Measurements from ENCODE around the gene OR2A7.
"Not testable (repeated sequence)": the region's sequence is repeated elsewhere in the genome, so short reads cannot be mapped to it uniquely, and the experiment has no call there.

OR2A7 gene, protein sequence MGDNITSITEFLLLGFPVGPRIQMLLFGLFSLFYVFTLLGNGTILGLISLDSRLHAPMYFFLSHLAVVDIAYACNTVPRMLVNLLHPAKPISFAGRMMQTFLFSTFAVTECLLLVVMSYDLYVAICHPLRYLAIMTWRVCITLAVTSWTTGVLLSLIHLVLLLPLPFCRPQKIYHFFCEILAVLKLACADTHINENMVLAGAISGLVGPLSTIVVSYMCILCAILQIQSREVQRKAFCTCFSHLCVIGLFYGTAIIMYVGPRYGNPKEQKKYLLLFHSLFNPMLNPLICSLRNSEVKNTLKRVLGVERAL

DNA sequence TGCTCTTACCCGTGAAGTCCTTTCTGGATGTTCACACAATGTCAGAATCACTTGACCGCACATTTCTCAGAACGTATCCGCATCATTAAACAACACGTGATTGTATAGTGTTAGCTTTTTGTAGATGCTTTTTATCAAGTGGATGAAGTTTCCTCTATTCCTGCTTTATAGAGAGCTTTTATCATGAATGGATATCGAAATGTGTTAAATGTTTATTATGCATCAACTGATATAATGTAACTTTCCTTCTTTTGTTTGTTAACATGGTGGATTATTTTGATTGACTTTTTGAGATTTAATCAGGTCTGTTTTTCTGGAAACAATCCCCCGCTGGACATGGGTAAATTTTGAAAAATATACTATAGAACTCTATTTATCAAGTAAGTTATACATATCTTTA, at the start of gene OR2A7:
TSS of gene OR2A7 (minus strand) at position 101 of the 400 bp plus-strand sequence. CDS start 5,164 bp downstream, outside the sequence.
- DNase-seq (ENCODE audit: low read depth); H3K4me3 ChIP-seq (replicated peaks; ENCODE audit: low read depth, low read length): not testable (repeated sequence)

DNA sequence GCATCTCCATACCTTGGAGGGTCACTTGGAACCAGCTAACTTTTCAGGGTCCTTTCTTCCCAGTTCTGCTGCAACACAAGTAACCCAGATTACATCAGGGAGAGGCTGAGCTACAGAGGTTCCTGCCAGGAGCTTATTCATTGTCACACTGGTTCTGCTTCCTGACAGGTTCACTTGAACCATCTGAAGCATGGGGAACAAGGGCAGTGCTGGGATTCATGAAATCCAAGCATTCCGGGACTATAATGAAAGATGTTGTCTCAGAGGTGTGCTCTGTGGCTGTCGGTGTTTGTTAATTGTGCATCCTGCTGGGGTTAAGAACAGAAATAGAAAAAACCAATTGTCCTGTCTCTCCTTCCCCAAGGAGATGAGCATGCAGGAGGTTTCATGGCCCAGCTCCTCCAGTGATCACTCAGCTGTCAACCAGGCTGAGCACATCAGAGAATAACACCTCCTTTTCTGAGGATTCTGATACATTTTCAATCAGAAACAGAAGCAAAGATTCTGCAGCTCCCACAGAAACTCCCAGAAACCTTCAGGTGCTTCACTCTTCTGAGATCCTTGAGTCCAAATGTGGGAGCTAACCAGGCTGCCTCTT, 47.4 kb upstream of the OR2A7 start, which contains the start of gene OR2A1:
TSS of gene OR2A1 (plus strand) at position 548 of the 598 bp plus-strand sequence. CDS start 5,706 bp downstream, outside the sequence.
- DNase-seq (ENCODE audit: low read depth); H3K4me3 ChIP-seq (replicated peaks; ENCODE audit: low read depth, low read length): not testable (repeated sequence)

DNA sequence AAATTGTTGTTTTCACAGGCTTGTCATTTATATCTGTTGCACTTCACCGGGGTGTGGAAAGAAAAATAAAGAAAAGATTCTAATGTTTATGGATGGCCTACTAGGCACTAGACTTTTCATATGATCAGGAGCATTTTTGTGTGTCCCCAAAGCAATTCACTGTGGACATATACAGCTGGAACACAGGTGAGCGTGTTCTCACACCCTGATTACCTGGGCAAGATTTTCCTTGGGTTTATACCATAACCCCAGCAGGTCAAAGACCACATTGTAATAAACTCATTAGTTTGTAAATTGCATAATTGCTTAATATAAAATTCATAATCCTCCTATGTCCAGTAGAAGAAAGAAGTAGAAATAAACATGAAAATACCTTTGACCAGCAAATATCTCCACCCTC, 46.6 kb upstream of the OR2A7 start:
- not testable (repeated sequence) for H3K4me3 ChIP-seq (replicated peaks; ENCODE audit: low read depth, low read length); DNase-seq (ENCODE audit: low read depth)

GRCh38 chr7:144309702-144310101, 45.1 kb upstream of the OR2A7 start:
- not testable (repeated sequence) for H3K4me3 ChIP-seq (replicated peaks; ENCODE audit: low read depth, low read length); DNase-seq (ENCODE audit: low read depth)

DNA sequence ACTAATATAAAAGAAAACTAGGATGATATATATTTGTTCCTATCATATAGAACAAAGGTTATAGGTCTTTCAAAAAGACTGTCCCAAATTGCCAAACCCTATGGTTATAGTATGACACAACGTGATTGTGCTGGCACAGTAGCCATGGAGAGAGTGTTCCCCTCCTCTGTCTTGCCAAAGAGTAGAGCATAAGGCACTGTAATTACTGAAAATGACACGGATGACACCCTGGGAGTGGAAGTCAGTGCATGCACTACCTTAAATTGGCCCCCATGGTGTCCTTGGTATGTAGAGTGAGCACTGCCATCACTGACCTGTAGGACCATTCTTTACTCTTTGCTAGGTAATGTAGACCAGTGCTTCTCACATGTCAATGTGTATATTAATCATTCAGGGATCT, 40.6 kb upstream of the OR2A7 start:
- H3K4me3 ChIP-seq (replicated peaks; ENCODE audit: low read depth, low read length); DNase-seq (ENCODE audit: low read depth): not testable (repeated sequence)

GRCh38 chr7:144303607-144304006, 39.0 kb upstream of the OR2A7 start:
- not testable (repeated sequence) for DNase-seq (ENCODE audit: low read depth); H3K4me3 ChIP-seq (replicated peaks; ENCODE audit: low read depth, low read length)

DNA sequence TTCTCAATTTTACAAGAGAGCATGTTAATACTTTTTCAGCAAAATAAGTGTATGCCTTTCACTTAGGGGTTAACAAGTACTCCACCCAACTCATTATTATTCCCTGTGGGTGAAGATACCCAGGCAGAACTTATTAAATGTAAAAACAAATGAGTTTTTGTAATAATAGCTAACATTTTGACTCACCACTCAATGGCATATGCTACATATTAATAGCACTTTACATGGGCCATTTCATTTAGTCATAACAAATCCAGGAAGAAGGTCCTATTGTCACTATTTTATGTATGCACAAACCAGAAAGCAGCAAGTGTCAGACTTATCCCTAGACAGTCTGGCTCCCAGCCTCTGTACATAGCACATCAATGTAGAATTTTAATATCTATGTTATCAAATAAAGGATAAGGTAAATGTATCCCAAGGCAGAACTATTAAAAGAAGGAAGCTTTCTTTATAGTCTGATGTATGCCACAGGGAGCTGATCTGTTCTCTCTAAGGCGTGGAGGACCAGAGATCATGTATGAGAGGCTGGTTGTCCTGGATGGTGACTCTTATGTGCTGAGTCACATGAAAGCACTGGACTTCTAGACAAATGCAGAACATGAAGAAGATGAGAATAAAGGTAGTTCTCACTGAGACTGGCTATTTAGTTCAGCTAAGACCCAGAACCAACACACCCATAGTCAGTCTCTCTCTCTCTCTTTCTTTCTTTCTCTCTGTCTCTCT, 38.1 kb upstream of the OR2A7 start:
- not testable (repeated sequence) for H3K4me3 ChIP-seq (replicated peaks; ENCODE audit: low read depth, low read length); DNase-seq (ENCODE audit: low read depth)

DNA sequence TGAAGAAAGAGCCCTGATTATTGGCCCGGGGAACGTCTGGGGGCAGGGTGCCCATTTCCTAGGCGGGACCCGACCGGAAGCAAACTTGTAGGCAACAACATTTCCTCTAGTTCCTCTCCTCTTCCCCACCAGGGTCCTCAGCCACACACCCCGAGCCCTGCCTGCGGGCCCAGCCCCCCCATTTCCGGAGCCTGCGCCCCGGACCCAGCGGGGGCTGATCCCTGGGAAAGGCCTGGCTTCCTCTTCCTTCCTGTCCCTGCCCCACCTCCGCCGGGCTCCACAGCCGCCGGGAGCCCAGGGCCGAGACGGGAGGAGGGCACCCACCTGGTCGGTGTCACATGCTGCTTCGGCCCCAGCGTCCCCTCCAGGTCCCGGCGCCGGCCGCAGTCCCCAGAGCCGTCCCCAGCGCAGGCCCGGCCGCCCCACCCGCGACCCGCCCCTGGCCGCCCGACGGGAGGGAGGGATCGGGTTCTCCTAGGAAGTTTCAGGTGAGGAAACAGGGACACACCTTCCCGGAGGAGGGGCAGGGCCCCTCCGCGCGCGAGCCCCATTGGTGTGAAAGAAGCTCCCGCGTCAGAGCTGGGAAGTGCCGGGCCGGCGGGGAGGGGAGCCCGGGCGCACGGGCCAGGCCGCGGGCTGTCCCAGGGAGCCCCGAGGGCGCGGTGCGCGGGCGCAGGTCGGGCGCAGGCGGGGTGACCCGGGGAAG, 29.4 kb upstream of the OR2A7 start:
- not testable (repeated sequence) for H3K4me3 ChIP-seq (replicated peaks; ENCODE audit: low read depth, low read length); DNase-seq (ENCODE audit: low read depth)

DNA sequence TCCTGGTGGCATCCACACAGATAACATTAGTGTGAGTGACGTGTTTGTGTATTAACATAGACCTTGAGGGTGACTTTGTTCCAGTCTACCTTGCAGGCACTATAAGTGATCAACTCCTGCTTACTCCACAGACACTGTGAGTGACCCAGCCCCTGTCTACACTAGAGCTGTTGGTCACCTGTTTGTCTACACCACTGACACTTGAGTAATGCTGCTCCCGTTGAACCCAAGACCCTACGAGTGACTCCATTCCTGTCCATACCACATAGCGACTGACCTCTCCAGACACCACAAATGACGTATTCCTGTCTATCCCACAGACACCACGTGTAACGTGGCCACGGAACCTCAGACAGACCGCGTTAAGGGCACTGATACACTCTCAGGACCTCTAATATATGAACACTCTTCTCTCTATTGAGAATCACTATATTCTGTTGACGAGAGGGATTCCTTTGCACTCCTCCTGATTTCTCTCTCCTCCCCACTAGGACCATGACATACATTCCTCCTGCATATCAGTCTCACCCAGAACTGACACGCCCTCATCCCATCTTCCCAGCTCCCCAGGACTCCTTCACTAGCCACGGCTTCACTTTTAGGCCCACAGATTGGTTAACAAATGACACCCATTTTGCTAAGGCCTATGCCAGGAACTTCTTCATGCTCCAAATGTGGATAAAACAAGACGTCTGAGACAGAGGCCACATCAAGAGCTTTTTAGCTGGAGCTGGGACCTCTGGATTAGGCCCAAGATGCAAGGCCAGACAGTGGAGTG, 28.0 kb upstream of the OR2A7 start:
- not testable (repeated sequence) for H3K4me3 ChIP-seq (replicated peaks; ENCODE audit: low read depth, low read length); DNase-seq (ENCODE audit: low read depth)

DNA sequence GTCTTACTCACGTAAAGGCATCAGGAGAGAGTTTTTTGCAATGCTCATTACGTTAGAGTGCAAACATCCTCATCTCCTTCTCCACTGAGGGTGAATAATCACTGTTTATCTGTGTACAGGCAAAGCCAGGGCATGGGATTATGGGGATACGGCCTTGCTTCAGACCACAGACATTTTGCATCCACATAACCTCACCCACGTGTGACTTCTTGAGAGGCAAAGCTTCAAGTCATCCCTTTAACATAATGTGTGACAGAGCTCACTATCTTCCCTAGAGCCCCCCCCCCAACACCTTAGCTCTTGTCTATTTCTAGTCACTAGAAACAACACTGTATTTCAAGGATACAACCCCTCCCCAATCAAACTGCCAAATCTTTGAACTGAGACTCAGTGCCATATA, 27.0 kb upstream of the OR2A7 start:
- not testable (repeated sequence) for DNase-seq (ENCODE audit: low read depth); H3K4me3 ChIP-seq (replicated peaks; ENCODE audit: low read depth, low read length)

DNA sequence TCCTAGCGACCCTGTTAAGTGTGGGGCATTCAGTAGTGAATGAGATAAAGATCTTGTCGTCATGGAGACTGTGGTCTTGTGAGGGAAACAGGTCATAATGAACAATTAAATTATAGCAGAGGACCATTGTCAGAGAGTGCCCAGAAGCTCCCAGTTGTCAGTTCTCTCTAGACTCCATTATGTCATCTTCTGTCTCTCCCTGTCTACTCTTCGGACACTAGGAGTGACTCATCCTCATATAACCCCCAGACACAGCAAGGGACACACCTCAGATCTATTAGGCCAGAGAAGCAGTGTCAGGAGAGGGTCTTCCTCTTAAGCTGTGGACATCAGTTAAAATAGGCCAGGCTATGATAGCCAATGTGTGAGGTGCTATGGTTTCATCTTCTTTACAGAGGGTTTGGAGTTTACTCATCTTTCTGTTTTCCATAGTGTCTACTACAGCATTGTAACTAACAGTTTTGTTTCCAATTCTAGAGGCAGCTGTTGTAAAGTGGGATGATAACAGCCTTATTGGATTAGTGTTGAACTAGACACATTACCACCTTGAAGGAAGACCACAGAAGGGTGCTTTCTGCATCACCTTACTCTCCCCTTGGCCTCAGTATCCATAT, 22.7 kb upstream of the OR2A7 start:
- not testable (repeated sequence) for DNase-seq (ENCODE audit: low read depth); H3K4me3 ChIP-seq (replicated peaks; ENCODE audit: low read depth, low read length)

DNA sequence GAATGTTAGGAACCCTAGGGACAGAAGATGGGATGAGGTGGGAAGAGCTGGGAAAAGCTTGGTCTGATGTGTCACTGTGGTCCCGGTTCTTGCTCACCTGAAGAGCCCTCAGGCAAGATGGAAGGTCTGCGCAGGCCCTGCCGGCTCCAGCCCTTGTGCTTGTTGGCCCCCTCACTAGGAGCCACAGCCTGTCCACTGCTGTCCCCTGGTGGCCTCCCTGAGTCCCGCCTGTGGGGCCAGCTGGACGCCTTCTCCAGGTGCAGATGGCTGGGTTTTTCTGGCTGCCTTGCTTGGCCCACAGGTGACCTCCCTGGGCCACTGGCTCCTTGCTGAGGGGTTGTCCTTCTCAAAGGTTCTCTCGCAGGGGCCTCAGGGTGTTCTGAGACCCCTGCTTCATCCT, 19.1 kb upstream of the OR2A7 start:
- DNase-seq (ENCODE audit: low read depth); H3K4me3 ChIP-seq (replicated peaks; ENCODE audit: low read depth, low read length): not testable (repeated sequence)

DNA sequence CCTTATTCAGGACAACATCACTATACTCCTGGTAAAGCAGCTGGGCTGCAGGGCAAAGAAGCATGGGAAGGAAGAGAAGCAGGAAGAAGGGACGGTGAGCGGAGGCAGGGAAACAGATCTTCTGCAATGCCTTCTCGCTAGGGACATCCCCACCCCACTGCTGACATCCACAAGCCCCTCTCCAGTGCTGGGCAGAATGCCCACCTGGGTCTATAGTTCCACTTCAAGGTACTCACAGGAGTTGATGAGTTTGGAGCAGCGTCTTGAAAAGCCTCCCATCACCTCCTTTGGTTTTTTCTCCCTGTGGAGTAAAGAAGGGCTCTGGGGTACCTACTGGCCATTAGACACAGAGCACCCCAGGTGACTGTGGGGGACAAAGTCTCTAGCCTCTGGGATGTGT, 17.9 kb upstream of the OR2A7 start:
- H3K4me3 ChIP-seq (replicated peaks; ENCODE audit: low read depth, low read length); DNase-seq (ENCODE audit: low read depth): not testable (repeated sequence)

GRCh38 chr7:144281981-144282380, 17.4 kb upstream of the OR2A7 start:
- DNase-seq (ENCODE audit: low read depth); H3K4me3 ChIP-seq (replicated peaks; ENCODE audit: low read depth, low read length): not testable (repeated sequence)

DNA sequence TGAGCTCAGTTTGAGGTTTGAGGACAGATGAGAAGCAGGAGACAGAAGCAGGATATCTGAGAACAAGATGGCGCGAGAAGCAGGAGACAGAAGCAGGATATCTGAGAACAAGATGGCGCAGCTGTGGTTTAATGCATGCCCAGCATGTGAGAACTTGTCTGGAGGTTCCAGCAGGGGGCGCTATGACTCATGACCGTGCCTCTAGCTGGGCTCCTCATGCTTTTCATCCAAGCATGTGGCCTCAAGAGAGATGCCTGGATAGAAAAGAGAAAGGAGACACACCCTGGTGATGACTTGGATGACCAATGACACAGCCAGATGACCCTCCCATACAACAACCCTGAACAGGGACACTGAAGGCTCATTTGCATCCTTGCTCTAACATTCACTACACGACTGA, 15.4 kb upstream of the OR2A7 start:
- not testable (repeated sequence) for DNase-seq (ENCODE audit: low read depth); H3K4me3 ChIP-seq (replicated peaks; ENCODE audit: low read depth, low read length)

GRCh38 chr7:144275281-144275680, 10.7 kb upstream of the OR2A7 start:
- DNase-seq (ENCODE audit: low read depth); H3K4me3 ChIP-seq (replicated peaks; ENCODE audit: low read depth, low read length): not testable (repeated sequence)

DNA sequence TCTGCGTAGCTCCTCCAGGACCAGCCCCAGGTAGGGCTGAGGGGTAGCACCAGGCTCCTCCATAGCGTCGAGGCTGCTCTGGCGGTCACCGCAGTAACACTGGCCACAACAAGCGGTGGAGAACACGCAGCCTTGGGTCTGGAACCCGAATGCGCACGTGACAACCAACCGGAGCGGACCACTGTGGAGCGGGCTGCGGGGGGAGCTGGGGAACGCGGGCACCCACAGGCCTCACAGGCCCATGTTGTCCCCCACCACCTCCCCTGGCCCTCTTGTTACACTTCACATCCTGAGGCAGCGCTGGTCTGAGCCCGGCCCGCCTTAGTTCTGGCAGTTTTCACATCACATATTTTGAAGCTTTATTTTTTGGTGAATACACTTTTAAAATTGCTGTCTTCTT, 4.6 kb upstream of the OR2A7 start, which contains the start of gene CTAGE8:
TSS of gene CTAGE8 (minus strand) at position 101 of the 400 bp plus-strand sequence. CDS start at position 63, 38 bp downstream.
- not testable (repeated sequence) for H3K4me3 ChIP-seq (replicated peaks; ENCODE audit: low read depth, low read length)

DNA sequence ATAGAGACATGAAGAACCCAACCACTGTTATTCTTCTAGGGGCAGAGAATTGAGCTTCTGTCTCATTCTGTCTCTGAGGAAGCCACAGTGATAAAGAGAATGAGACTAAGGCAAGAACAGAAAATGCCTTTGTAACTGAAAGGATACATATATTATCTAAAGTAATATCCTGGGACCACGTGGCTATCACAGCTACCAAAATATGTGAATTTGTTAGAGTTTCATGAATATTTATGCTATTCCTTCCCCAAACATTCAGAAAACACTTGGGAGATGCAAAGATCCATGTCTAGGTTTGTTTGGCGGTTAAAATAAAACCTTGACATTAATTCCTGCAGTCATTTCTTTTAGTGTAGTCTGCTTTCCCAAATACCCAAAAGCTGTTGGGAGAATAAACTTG, 2.5 kb downstream of the OR2A7 start:
- H3K4me3 ChIP-seq (replicated peaks; ENCODE audit: low read depth, low read length) = not testable (repeated sequence)

More for the DNA sequence above, 4.6 kb upstream of the OR2A7 start, which contains the start of gene CTAGE8:
- not testable (repeated sequence) for DNase-seq (ENCODE audit: low read depth)

More for the DNA sequence above, 2.5 kb downstream of the OR2A7 start:
- not testable (repeated sequence) for DNase-seq (ENCODE audit: low read depth)
